Measurements from ENCODE around the gene ELL.

GRCh38 chr19:18484992-18485391 lies 36.9 kb downstream of the ELL start:
- TF ChIP-seq CTCF (IDR thresholded peaks at IDR 0.05) = no peak
- no peak for TF ChIP-seq POLR2A (IDR thresholded peaks at IDR 0.05)

Measured in testis (tissue), 2 donors.